HCT116 (cell line): ENCODE results near the gene EFCAB8.
"Not testable (repeated sequence)": the region's sequence is repeated elsewhere in the genome, so short reads cannot be mapped to it uniquely, and the experiment has no call there.

Experiments
- CBX3 ChIP-seq: IDR thresholded peaks from 2 replicates; pipeline ENCODE4 v1.6.1; 2012; ENCODE audit warnings: low read depth
- ELF1 ChIP-seq: IDR thresholded peaks from 2 replicates; pipeline ENCODE4 v1.6.1; 2012; ENCODE audit warnings: low read depth, borderline replicate concordance
- EZH2 ChIP-seq: fragments of 200-600 bp; sonication (generic); IDR thresholded peaks from 2 replicates; pipeline ENCODE4 v1.6.1; 2017; ENCODE audit warnings: antibody characterized with exemption, mixed run types
- EZH2phosphoT487 ChIP-seq: fragments of 200-600 bp; IDR thresholded peaks from 2 replicates; pipeline ENCODE4 v1.6.1; 2018; ENCODE audit warnings: antibody characterized with exemption, borderline replicate concordance
- POLR2A ChIP-seq: IDR thresholded peaks from 2 replicates; pipeline ENCODE4 v1.7.0; 2011; ENCODE audit warnings: borderline replicate concordance; ENCODE audit not compliant: insufficient read depth, insufficient read length; ENCODE audit errors: extremely low read depth
- SRF ChIP-seq: IDR thresholded peaks from 2 replicates; pipeline ENCODE4 v1.6.1; 2012; ENCODE audit warnings: low read depth
- TF ChIP-seq, protein P1 (sequence below), 3 experiments: fragments of 200-600 bp in 1 of 3; sonication (generic) in 1 of 3; IDR thresholded peaks in 2 of 3; conservative IDR thresholded peaks in 1 of 3; 2 replicates each; pipeline ENCODE4 v1.5.1; 2012 to 2017; ENCODE audit warnings: low read depth in 2 of 3, low read length in 2 of 3, antibody characterized with exemption in 1 of 3, borderline replicate concordance in 1 of 3, control low read depth in 1 of 3, mild to moderate bottlenecking in 1 of 3, mixed read lengths in 1 of 3, mixed run types in 1 of 3, moderate library complexity in 1 of 3; ENCODE audit not compliant: insufficient read depth in 1 of 3

DNA sequence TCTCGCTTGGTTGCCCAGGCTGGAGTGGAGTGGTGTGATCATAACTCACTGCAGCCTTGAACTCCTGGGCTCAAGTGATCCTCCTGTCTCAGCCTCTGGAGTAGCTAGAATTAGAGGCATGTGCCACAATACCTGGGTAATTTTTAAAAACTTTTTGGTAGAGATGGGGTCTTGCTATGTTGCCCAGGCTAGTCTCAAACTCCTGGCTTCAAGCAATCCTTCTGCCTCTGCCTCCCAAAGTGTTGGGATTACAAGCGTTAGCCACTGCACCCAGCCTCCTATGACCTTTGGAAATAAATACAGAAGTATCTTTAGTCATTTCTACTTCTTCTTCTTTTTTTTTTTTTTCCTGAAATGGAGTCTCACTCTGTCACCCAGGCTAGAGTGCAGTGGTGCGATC, 11.8 kb downstream of the EFCAB8 start:
- TF ChIP-seq POLR2A, EZH2, EZH2phosphoT487, ELF1, SRF, CBX3: not testable (repeated sequence)
- TF ChIP-seq, protein P1, sequence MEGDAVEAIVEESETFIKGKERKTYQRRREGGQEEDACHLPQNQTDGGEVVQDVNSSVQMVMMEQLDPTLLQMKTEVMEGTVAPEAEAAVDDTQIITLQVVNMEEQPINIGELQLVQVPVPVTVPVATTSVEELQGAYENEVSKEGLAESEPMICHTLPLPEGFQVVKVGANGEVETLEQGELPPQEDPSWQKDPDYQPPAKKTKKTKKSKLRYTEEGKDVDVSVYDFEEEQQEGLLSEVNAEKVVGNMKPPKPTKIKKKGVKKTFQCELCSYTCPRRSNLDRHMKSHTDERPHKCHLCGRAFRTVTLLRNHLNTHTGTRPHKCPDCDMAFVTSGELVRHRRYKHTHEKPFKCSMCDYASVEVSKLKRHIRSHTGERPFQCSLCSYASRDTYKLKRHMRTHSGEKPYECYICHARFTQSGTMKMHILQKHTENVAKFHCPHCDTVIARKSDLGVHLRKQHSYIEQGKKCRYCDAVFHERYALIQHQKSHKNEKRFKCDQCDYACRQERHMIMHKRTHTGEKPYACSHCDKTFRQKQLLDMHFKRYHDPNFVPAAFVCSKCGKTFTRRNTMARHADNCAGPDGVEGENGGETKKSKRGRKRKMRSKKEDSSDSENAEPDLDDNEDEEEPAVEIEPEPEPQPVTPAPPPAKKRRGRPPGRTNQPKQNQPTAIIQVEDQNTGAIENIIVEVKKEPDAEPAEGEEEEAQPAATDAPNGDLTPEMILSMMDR (IDR thresholded peaks at IDR 0.05 in 2 of 3, conservative IDR thresholded peaks at IDR 0.05 in 1 of 3; ENCODE audit: borderline replicate concordance in 1 of 3, insufficient read depth in 1 of 3, low read depth in 2 of 3, low read length in 2 of 3) = not testable (repeated sequence)
